GM19452 (cell line): ENCODE data around the gene FHIT.

Source experiments
- ATAC-seq: cut with Tn5 transposase; IDR thresholded peaks from one replicate; pipeline ENCODE4 v1.9.1; 2021; ENCODE audit not compliant: unreplicated experiment

Gene FHIT

DNA sequence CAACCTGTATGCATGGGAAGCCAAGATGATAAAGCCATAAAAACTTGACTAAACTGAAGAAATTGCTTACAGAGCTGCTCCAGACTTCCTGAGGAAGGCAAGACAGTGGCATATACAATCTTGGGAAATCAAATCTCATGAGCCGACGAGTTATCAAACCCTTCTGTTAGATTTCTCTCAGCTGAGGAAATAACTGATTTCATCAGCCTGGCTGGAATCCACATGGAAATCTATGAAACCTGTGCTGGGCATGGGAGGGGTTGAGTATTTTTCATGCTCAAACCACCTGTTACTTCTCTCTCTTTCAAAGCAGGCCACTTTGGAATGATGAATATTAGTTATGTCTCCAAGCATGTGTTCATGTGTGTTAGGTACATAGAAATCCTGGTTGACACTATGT, 727.7 kb downstream of the FHIT start:
- no peak for ATAC-seq

DNA sequence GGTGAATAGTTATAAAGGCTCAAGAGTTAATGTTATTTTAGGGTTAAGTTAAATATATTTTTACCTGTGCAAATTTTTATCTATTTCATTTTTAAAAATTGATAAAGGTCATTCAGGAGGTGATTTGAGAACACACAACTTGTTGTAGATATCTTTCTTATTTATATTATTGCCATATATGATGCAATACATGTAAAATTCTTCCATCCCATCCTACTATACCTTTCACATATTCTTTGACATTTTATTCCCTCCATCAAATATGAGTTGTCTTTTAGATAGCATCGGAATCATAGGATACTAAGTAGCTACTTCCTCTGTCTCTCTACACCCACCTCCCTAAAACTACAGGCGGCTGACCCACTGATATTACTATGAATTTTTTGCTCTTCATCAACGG, 734.1 kb downstream of the FHIT start:
- no peak for ATAC-seq

DNA sequence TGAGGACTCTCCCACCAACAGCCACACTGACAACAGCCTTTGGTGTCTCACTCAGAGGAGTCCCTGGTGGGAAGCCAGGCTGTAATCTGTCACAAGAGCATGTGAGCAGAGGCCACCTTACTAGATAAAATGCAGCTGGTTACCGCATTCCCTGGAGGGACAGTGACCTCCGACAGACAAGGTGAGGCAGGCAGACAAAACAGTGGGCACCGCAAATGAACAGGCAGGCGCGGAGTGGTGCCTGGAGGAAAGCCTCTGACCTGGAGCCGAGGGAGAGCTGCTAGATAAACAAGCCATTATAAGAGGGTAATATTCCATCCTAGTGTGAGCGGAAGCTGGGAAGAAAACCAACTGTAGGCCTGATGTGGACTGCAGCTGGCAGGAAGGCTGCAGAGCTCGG, 736.4 kb downstream of the FHIT start:
- no peak for ATAC-seq

DNA sequence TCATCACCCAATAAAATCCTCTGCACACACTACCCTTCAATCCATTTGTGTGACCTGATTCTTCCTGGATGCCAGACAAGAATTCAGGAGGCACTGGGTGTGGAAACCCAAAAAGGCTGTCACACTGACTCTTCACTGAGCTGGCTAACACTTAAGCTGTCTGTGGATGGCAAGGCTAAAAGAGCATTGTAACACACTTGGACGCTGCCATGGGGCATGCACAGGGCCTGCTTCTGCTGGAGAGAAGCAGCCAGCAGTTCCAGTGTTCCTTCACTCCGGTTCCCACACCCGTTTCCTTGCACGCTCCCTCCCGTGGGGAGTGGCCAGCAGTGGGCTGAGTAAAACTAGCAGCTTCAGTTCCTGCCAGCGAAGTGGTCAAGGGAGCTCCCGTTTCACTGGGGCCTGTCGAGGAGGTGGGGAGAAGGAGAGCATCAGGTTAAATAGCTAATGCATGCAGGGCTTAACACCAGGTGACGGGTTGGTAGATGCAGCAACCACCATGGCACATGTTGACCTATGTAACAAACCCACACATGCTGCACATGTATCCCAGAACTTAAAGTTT, 737.1 kb downstream of the FHIT start:
- ATAC-seq = no peak

- ATAC-seq = no peak
These were observed 738.0 kb downstream of the FHIT start for GRCh38 chr3:60513241-60513640.

GRCh38 chr3:60512506-60512905, 738.7 kb downstream of the FHIT start:
- no peak for ATAC-seq

GRCh38 chr3:60509471-60509870, 741.8 kb downstream of the FHIT start:
- no peak for ATAC-seq

DNA sequence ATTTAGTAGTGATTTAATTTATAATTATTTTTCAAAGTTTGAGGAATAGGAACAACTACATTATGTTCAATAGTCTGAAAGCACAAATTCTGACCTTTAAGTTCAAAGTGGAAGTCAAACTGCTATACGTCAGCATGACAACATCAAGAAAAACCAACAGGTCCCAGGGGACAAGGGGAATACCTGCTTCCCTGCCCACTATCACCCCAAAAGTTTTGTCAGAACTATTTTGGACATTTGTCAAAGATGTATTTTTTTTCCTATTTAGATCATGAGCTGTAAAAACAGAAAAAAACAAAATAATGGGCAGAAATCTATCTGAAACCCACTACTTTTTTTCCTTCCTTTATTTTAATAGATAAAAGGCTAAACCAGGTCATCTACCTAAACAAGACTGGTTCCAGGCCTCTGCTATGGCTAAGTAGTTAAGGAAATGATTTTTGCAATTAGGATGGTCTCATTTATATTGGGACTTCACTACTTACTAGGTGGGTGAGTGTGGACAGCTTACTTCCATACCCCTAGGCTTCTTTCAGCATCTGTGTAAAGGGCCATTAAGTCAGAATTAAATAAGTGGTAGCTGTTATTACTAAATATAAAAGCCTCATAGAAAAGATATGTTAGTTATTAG, 746.3 kb downstream of the FHIT start:
- no peak for ATAC-seq

- ATAC-seq = no peak
These were observed 749.9 kb downstream of the FHIT start for GRCh38 chr3:60501314-60501713.

DNA sequence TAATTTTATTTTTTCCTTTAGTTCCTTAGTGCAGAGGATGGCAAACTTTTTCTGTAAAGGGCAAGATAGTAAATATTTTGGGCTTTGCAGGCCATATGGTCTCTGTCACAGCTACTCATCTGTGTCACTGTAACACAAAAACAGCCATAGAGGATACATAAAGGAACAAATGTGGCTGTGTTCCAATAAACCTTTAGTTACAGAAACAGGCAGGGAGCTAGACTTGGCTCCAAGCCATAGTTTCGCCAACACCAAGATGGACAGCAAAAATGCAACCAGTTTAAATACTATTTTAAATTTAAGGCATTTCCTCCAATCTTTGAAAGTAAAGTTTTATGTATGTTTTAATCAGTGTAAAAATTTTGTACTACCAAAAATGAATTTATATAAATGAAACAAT, 753.4 kb downstream of the FHIT start:
- ATAC-seq = no peak

GRCh38 chr3:60490992-60491391, 760.3 kb downstream of the FHIT start:
- no peak for ATAC-seq

DNA sequence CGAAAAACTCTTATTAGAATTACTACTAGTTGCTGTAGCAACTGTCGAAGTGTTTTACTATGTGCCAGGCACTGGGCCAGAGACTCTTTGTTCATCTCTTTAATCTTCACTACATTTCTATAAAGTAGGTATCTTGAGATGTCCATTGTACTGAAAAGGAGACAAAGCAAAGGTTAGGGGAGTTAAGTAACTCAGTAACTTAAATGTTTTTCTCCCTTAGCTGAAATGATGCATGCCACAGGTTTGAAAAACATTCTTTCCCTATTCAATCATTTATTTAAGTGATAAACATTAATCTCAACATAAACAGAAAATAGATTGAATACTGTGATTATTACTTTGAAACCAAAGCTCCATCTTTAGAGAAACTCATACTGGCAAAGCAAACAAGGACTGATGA, 776.2 kb downstream of the FHIT start:
- no peak for ATAC-seq

GRCh38 chr3:60469481-60469880, 781.8 kb downstream of the FHIT start:
- no peak for ATAC-seq

DNA sequence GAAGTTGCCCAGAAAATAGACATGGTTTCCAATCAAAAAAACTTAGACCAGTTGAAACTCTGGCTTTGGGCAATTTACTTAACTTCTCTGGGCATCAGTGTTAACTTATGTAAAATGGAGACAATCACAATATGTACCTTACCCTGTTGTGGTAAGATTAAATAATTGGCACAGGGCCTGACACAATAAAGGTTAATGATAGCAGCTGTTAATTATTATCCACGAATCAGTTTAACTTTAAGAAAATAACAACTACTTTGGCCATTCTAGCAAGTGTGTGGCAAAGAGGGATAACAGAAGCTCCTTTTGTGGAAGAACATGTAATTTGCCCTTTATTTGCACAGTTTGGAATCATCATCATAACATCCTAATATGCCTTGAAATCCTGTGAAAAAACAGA, 787.6 kb downstream of the FHIT start:
- no peak for ATAC-seq

GRCh38 chr3:60461267-60461666, 790.0 kb downstream of the FHIT start:
- ATAC-seq = no peak

DNA sequence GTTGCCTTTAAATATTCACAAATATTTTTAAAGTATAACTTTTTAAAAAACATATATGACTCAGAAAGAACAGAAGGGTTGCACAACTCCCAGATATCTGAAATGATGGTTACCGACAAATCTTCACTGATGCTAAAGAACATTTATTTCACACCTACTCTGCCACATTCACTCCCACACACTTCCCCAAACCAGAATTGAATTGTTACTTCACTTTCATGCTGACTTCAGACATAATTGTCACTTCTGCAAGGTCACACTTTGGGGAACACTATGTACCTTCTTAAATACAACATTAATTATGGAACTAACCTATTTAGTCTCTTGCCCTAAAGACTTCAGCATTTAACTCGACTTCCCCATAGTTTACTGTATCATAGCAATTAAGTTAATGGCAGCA, 795.1 kb downstream of the FHIT start:
- no peak for ATAC-seq

DNA sequence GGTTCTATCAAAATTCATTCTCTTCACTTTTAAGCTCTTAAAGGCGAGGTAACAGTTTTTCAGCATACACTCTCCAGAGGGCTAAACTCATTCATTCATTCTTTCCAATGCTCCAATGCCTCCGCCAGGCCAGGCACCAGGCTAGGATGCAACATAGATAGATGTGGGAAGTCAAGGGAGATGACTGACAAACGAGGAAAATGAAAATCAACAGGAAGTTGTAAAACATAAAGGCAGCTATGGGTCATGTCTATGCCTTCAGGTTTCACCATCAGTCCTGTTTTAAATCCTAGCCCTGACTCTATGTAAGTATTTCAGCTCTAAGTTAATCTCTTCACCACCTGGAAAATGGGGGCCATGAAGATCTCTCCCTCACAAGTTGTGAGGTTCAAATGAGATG, 797.9 kb downstream of the FHIT start:
- no peak for ATAC-seq

DNA sequence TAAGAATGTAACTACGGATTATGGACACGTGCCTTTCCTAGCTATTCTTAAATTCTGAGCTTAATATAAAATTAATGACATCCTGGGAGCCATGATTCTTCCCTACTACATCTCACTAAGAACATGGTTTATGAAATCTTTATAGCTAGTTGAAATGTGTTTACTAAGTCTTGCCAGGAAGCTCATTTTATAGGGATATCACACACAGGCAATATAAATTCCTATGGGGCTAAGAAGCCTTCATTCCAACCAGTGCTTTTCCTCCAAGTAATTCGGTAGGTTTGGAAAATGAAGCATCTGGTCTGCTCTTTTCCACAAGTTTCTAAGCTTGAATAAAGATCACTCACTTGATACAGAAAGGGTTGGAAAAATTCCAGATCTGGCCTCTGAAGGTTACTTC, 802.6 kb downstream of the FHIT start:
- no peak for ATAC-seq

DNA sequence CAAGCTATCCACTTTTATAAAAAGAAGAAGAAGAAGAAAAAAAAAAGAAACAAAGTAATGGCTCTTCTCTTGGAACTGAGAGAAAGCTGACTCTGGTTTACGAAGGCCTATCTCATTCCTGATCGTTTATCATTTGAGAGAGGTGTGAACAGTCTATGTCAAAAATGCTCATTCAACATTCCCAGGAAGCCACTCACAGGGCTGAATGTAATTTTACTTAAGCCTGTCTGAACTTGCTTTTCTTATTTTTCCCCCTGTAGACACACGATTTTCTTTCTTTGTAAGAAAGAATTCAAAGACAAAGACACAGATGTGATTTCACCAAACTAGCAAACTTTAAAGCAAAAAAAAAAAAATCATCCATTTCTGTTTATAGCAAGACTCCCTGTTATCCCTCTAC, 805.8 kb downstream of the FHIT start:
- no peak for ATAC-seq

- ATAC-seq = no peak
These were observed 806.3 kb downstream of the FHIT start for GRCh38 chr3:60444898-60445437.

GRCh38 chr3:60440869-60441268, 810.4 kb downstream of the FHIT start:
- ATAC-seq = no peak

DNA sequence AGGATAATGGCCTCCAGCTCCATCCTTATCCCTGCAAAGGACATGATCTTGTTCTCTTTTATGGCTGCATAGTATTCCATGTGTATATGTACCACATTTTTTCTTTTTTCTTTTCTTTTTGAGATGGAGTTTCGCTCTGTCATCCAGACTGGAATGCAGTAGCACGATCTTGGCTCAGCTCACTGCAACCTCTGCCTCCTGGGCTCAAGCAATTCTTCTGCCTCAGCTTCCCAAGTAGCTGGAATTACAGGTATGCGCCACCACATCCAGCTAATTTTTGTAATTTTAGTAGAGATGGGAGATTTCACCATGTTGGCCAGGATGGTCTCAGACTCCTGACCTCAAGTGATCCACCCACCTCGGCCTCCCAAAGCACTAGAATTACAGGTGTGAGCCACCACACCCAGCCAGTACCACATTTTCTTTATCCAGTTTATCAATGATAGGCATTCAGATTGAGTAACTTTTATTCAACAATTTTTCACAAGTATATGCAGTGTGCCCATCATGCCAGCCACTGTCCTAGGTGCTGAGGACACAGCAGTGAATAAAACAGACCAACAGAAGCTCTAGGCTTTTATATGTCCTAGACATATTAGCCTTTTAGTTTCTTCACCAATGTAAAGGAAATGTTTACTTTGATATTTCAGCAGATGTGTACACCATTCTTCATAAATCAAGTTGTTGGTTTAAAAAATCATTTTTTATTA, 815.2 kb downstream of the FHIT start:
- no peak for ATAC-seq
